ENCODE measurements around the gene CMIP. TPM values are rescaled to one million over a fixed set of nuclear protein-coding genes. Genes with fewer than 3 reads are reported as not detected.

CMIP gene
- total RNA-seq, 4 donors from 2014 or later: 15.5 to 65.9 (median 20.2) TPM

GRCh38 chr16:81533175-81533507 lies 88.5 kb downstream of the CMIP start:
- Histone ChIP-seq H3K27ac (no peak overlapping the region), H3K9me3 (no peaks in the 10 kb centered on the region), H3K4me1 (peaks cover 0 to 3% of the 10 kb centered on the region in 2 donors), H3K4me3 (replicated peaks in 1 of 3) (no peak overlapping the region), H3K36me3 (no peaks in the 10 kb centered on the region), H3K27me3 (no peaks in the 10 kb centered on the region)
- 78 to 97% methylated on average over 3 of the region's 3 CpGs for WGBS, 2 donors
- TF ChIP-seq POLR2A (IDR thresholded peaks at IDR 0.05): no peak
- no peak for TF ChIP-seq CTCF (IDR thresholded peaks at IDR 0.05)
- intact Hi-C loops (cut with DNase I): no loop called here
- no peak for DNase-seq

GRCh38 chr16:81535679-81536360 lies 91.2 kb downstream of the CMIP start:
- H3K27ac ChIP-seq: no peak overlapping the region
- H3K4me1 ChIP-seq: peaks cover 12 to 25% of the 10 kb centered on the region in 2 donors
- no peaks in the 10 kb centered on the region for H3K27me3 ChIP-seq
- no peak overlapping the region for H3K4me3 ChIP-seq (replicated peaks in 1 of 3)
- intact Hi-C loops (cut with DNase I): no loop called here
- 89 to 91% methylated on average over 10 of the region's 10 CpGs for whole genome bisulfite sequencing, 2 donors
- no peaks in the 10 kb centered on the region for H3K36me3 ChIP-seq
- no peaks in the 10 kb centered on the region for H3K9me3 ChIP-seq
- no peak for DNase-seq
- TF ChIP-seq POLR2A (IDR thresholded peaks at IDR 0.05) (no peak), CTCF (IDR thresholded peaks at IDR 0.05) (no peak)

- Histone ChIP-seq H3K27ac (no peak overlapping the region), H3K27me3 (no peaks in the 10 kb centered on the region), H3K4me1 (peaks cover 12 to 25% of the 10 kb centered on the region in 2 donors), H3K4me3 (replicated peaks in 1 of 3) (no peak overlapping the region), H3K9me3 (no peaks in the 10 kb centered on the region), H3K36me3 (no peaks in the 10 kb centered on the region)
- DNase-seq: no peak
- TF ChIP-seq POLR2A (IDR thresholded peaks at IDR 0.05) (no peak), CTCF (IDR thresholded peaks at IDR 0.05) (no peak)
- intact Hi-C loops (cut with DNase I): no loop called here
- whole genome bisulfite sequencing, 2 donors: 95% methylated on average over 11 of the region's 11 CpGs
These were observed 92.0 kb downstream of the CMIP start for GRCh38 chr16:81536648-81537047.

- Histone ChIP-seq H3K9me3 (no peaks in the 10 kb centered on the region), H3K4me3 (replicated peaks in 1 of 3) (no peak overlapping the region), H3K27me3 (no peaks in the 10 kb centered on the region), H3K4me1 (peaks cover 12 to 27% of the 10 kb centered on the region in 2 donors), H3K36me3 (no peaks in the 10 kb centered on the region), H3K27ac (no peak overlapping the region)
- intact Hi-C loops (cut with DNase I): no loop called here
- no peak for DNase-seq
- TF ChIP-seq CTCF (IDR thresholded peaks at IDR 0.05): no peak
- no peak for TF ChIP-seq POLR2A (IDR thresholded peaks at IDR 0.05)
- WGBS, 2 donors: 79 to 92% methylated on average over 18 of the region's 18 CpGs
These were observed 93.3 kb downstream of the CMIP start for GRCh38 chr16:81537721-81538561.

All from thyroid gland (tissue), 4 donors.